H1 (cell line): Measurements from ENCODE around the gene EPB41L1.

Experiments
- CTCF ChIP-seq, 3 experiments: IDR thresholded peaks; 1 replicate in 2 of 3; 2 replicates in 1 of 3; pipeline versions ENCODE4 v1.5.1 to v1.6.1; 2011; ENCODE audit warnings: low read length in 3 of 3, mild to moderate bottlenecking in 3 of 3, inconsistent platforms in 2 of 3, low read depth in 1 of 3, moderate library complexity in 1 of 3; ENCODE audit not compliant: insufficient read depth in 1 of 3; ENCODE audit errors: control extremely low read depth in 1 of 3
- EGR1 ChIP-seq: IDR thresholded peaks from 2 replicates; pipeline ENCODE4 v1.6.1; 2011; ENCODE audit warnings: low read depth, low read length, borderline replicate concordance
- FOSL1 ChIP-seq: IDR thresholded peaks from 2 replicates; pipeline ENCODE4 v1.6.1; 2011; ENCODE audit warnings: mild to moderate bottlenecking, low read depth, low read length, moderate library complexity; ENCODE audit not compliant: insufficient read depth
- HDAC6 ChIP-seq: IDR thresholded peaks from one replicate; pipeline ENCODE4 v1.7.1; 2012; ENCODE audit warnings: low read depth, mild to moderate bottlenecking, inconsistent platforms, low read length, moderate library complexity
- JUN ChIP-seq: IDR thresholded peaks from 2 replicates; pipeline ENCODE4 v1.6.1; 2011; ENCODE audit warnings: low read depth, mild to moderate bottlenecking, improper control_type of control experiment, low read length
- JUND ChIP-seq: IDR thresholded peaks from 2 replicates; pipeline ENCODE4 v1.6.1; 2011; ENCODE audit warnings: mild to moderate bottlenecking, improper control_type of control experiment, low read length
- POLR2A ChIP-seq, 2 experiments: IDR thresholded peaks; 1 replicate in 1 of 2; 2 replicates in 1 of 2; pipeline ENCODE4 v1.6.1; 2011; ENCODE audit warnings: low read depth in 2 of 2, low read length in 2 of 2, mild to moderate bottlenecking in 2 of 2; ENCODE audit errors: control extremely low read depth in 1 of 2
- RFX5 ChIP-seq: IDR thresholded peaks from 2 replicates; pipeline ENCODE4 v1.6.1; 2011; ENCODE audit warnings: low read depth, low read length, improper control_type of control experiment, borderline replicate concordance
- SP1 ChIP-seq: IDR thresholded peaks from 2 replicates; pipeline ENCODE4 v1.6.1; 2011; ENCODE audit warnings: low read depth, low read length
- SP4 ChIP-seq: IDR thresholded peaks from 2 replicates; pipeline ENCODE4 v1.6.1; 2012; ENCODE audit warnings: low read length, inconsistent platforms
- TAF1 ChIP-seq: IDR thresholded peaks from 2 replicates; pipeline ENCODE4 v1.6.1; 2011; ENCODE audit warnings: mild to moderate bottlenecking, low read depth, low read length
- ZNF274 ChIP-seq: IDR thresholded peaks from 2 replicates; pipeline ENCODE4 v1.7.0; 2012; ENCODE audit warnings: low read length, borderline replicate concordance; ENCODE audit errors: extremely low read depth

GRCh38 chr20:36130390-36130789 lies 24.1 kb upstream of the EPB41L1 start:
- no peak for TF ChIP-seq JUND
- no peak for TF ChIP-seq HDAC6
- TF ChIP-seq SP4 = no peak
- no peak for TF ChIP-seq CTCF (IDR thresholded peaks at IDR 0.05; ENCODE audit: control extremely low read depth in 1 of 3, insufficient read depth in 1 of 3, low read depth in 1 of 3, low read length in 3 of 3)
- no peak for TF ChIP-seq POLR2A (IDR thresholded peaks at IDR 0.05; ENCODE audit: control extremely low read depth in 1 of 2, low read depth in 2 of 2, low read length in 2 of 2)
- no peak for TF ChIP-seq ZNF274
- no peak for TF ChIP-seq SP1
- no peak for TF ChIP-seq TAF1
- TF ChIP-seq RFX5 = no peak
- TF ChIP-seq JUN = no peak
- TF ChIP-seq EGR1 = no peak
- TF ChIP-seq FOSL1 = no peak
